SK-N-SH (cell line): ENCODE data around the gene ATG16L1.

Experiments
- CTCF ChIP-seq: fragments of 200-600 bp; sonication (generic); IDR thresholded peaks from 2 replicates; pipeline ENCODE4 v1.6.1; 2017; ENCODE audit warnings: antibody characterized with exemption, mild to moderate bottlenecking, moderate library complexity
- ELF1 ChIP-seq: IDR thresholded peaks from 2 replicates; pipeline ENCODE4 v1.4.0; 2012
- EZH2phosphoT487 ChIP-seq: fragments of 200-600 bp; sonication (generic); IDR thresholded peaks from 2 replicates; pipeline ENCODE4 v1.6.1; 2017; ENCODE audit warnings: low read depth, mixed run types, mild to moderate bottlenecking, antibody characterized with exemption, moderate library complexity, borderline replicate concordance
- IRF3 ChIP-seq: fragments of 150-350 bp; IDR thresholded peaks from 2 replicates; pipeline ENCODE4 v1.6.1; 2016; ENCODE audit warnings: mild to moderate bottlenecking, low read depth, low read length
- POLR2AphosphoS5 ChIP-seq: IDR thresholded peaks from 2 replicates; pipeline ENCODE4 v1.6.1; 2012; ENCODE audit warnings: low read depth, low read length
- TF ChIP-seq, protein P1 (sequence below): IDR thresholded peaks from 2 replicates; pipeline ENCODE4 v1.4.0; 2012; ENCODE audit warnings: low read depth
- TF ChIP-seq, protein P2 (sequence below): IDR thresholded peaks from 2 replicates; pipeline ENCODE4 v1.4.0; 2012; ENCODE audit warnings: low read depth, borderline replicate concordance

GRCh38 chr2:233204286-233204936 lies 47.1 kb upstream of the ATG16L1 start:
- no peak for TF ChIP-seq CTCF
- TF ChIP-seq EZH2phosphoT487 = no peak
- TF ChIP-seq, protein P1, sequence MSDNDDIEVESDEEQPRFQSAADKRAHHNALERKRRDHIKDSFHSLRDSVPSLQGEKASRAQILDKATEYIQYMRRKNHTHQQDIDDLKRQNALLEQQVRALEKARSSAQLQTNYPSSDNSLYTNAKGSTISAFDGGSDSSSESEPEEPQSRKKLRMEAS = no peak
- no peak for TF ChIP-seq ELF1
- TF ChIP-seq IRF3 = no peak
- TF ChIP-seq, protein P2, sequence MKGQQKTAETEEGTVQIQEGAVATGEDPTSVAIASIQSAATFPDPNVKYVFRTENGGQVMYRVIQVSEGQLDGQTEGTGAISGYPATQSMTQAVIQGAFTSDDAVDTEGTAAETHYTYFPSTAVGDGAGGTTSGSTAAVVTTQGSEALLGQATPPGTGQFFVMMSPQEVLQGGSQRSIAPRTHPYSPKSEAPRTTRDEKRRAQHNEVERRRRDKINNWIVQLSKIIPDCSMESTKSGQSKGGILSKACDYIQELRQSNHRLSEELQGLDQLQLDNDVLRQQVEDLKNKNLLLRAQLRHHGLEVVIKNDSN = no peak
- TF ChIP-seq POLR2AphosphoS5 = no peak
